GM10266 (cell line): ENCODE results near the gene ME1.

ENCODE experiments used
- DNase-seq: peaks from one replicate; pipeline ENCODE4 v3.0.0; 2012; ENCODE audit errors: extremely low spot score
- TF ChIP-seq, protein P1 (sequence below): IDR thresholded peaks from 2 replicates; pipeline ENCODE4 v1.5.1; 2012; ENCODE audit warnings: mild to moderate bottlenecking, low read depth; ENCODE audit not compliant: control insufficient read depth, insufficient read depth; ENCODE audit errors: missing control alignments

The ME1 gene

GRCh38 chr6:83470001-83470400 lies 39.1 kb upstream of the ME1 start:
- DNase-seq, result no peak
- TF ChIP-seq, protein P1, sequence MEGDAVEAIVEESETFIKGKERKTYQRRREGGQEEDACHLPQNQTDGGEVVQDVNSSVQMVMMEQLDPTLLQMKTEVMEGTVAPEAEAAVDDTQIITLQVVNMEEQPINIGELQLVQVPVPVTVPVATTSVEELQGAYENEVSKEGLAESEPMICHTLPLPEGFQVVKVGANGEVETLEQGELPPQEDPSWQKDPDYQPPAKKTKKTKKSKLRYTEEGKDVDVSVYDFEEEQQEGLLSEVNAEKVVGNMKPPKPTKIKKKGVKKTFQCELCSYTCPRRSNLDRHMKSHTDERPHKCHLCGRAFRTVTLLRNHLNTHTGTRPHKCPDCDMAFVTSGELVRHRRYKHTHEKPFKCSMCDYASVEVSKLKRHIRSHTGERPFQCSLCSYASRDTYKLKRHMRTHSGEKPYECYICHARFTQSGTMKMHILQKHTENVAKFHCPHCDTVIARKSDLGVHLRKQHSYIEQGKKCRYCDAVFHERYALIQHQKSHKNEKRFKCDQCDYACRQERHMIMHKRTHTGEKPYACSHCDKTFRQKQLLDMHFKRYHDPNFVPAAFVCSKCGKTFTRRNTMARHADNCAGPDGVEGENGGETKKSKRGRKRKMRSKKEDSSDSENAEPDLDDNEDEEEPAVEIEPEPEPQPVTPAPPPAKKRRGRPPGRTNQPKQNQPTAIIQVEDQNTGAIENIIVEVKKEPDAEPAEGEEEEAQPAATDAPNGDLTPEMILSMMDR, result no peak

- TF ChIP-seq, protein P1, result no peak
- DNase-seq, result no peak
Measured at GRCh38 chr6:83467620-83468036, 36.8 kb upstream of the ME1 start.

DNA sequence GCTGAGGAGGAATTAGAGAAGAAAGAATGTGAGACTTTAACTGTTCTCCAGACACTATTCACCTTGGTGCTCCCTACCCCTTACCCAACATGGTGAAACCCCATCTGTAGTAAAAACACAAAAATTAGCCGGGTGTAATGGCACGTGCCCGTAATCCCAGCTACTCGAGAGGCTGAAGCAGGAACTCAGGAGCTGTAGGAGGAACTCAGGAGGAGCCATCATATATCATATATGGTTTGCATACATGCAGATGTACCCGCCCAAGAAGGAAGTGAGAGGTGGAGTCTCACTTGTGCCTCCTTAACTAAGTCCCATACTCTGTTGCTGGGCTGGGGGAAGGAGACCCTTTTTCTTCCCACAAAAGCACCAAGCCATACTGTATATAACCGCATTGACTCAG lies 35.5 kb upstream of the ME1 start:
- TF ChIP-seq, protein P1, result no peak
- no peak for DNase-seq

- TF ChIP-seq, protein P1, result no peak
- DNase-seq, result no peak
Measured at GRCh38 chr6:83464381-83465140, 33.7 kb upstream of the ME1 start.

GRCh38 chr6:83463886-83464285 lies 33.0 kb upstream of the ME1 start:
- TF ChIP-seq, protein P1, result no peak

GRCh38 chr6:83462524-83462923 lies 31.7 kb upstream of the ME1 start:
- DNase-seq, result no peak
- TF ChIP-seq, protein P1, result no peak

More at GRCh38 chr6:83463886-83464285, 33.0 kb upstream of the ME1 start:
- no peak for DNase-seq

DNA sequence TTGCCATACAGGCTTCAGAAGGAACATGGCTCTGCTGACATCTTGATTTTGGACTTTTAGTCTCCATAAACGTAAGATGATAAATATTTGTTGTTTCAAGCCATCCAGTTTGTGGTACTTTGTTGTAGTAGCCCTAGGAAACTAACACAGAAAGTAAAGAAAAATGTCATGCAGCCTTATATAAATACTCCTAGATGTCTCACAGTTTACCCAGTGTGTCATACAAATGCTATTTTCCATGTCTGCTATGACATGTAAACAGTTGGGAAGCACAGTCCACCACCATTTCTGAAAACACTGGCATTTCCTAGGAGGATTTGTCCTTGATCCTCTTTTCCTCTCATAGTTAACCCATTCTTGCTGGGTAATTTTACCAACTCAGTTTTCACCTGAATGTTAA lies 30.6 kb upstream of the ME1 start:
- TF ChIP-seq, protein P1, result no peak

More for the DNA sequence above, 30.6 kb upstream of the ME1 start:
- DNase-seq, result no peak
